DOHH2 (cell line): Measurements from ENCODE around the gene HKDC1.

Experiments used
- EZH2phosphoT487 ChIP-seq: fragments of 200-600 bp; sonication (generic); IDR thresholded peaks from 2 replicates; pipeline ENCODE4 v1.6.1; 2017; ENCODE audit warnings: borderline replicate concordance, mild to moderate bottlenecking, antibody characterized with exemption, low read length, moderate library complexity, mixed read lengths
- TF ChIP-seq, protein P1 (sequence below): fragments of 200-600 bp; sonication (generic); IDR thresholded peaks from one replicate; pipeline ENCODE4 v1.5.1; 2014; ENCODE audit warnings: antibody characterized with exemption, mild to moderate bottlenecking, low read depth, low read length; ENCODE audit not compliant: poor library complexity, severe bottlenecking

DNA sequence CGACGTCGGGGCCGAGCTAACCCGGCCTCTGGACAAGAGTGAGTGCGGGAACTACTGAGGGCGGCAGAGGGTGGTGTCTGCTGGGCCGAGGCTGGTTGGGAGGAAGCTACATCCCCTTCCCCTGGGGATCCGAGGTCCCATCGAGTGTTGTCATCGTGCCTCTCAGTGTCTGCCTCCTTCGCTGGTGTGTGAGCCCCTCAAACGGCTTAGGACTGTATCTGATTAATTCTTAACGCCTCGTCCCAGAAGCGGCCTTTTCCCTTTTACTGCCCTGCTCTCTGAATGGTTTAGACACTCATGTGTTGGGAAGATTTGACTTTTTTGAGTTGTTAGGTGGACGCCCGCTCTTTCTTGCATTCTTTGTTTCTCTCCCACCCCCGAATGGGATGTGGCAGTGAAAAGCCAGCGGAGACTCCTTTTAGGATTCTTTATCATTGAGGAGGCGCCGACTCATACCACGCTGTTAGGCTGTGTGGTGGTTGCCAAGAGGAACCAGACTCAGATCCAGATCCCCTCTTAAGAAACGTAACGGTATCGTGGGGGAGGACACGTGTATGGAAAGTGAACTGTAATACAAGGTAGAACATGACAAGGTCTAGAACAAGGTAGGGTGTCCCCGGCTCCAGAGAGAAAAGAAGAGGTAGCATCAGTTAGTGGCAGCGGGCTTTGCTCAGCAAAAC is 39.5 kb upstream of the HKDC1 start:
- TF ChIP-seq, protein P1, sequence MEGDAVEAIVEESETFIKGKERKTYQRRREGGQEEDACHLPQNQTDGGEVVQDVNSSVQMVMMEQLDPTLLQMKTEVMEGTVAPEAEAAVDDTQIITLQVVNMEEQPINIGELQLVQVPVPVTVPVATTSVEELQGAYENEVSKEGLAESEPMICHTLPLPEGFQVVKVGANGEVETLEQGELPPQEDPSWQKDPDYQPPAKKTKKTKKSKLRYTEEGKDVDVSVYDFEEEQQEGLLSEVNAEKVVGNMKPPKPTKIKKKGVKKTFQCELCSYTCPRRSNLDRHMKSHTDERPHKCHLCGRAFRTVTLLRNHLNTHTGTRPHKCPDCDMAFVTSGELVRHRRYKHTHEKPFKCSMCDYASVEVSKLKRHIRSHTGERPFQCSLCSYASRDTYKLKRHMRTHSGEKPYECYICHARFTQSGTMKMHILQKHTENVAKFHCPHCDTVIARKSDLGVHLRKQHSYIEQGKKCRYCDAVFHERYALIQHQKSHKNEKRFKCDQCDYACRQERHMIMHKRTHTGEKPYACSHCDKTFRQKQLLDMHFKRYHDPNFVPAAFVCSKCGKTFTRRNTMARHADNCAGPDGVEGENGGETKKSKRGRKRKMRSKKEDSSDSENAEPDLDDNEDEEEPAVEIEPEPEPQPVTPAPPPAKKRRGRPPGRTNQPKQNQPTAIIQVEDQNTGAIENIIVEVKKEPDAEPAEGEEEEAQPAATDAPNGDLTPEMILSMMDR: no peak
- TF ChIP-seq EZH2phosphoT487: no peak
